ENCODE measurements around the gene USP26.

USP26 gene

GRCh38 chrX:133068461-133068860 lies 28.4 kb downstream of the USP26 start:
- in situ Hi-C loops (cut with HindIII; ENCODE audit: low pct_ligation_motif_present, low sequenced_read_pairs): no loop called here
- H3K27ac ChIP-seq: no peak overlapping the region
- no peak for TF ChIP-seq CTCF (IDR thresholded peaks at IDR 0.05; ENCODE audit: low read depth, low read length, missing control alignments)
- H3K4me3 ChIP-seq (ENCODE audit: low read depth, low read length): no peak overlapping the region
- no peaks in the 10 kb centered on the region for H3K36me3 ChIP-seq (replicated peaks)
- DNase-seq: no peak
- H3K27me3 ChIP-seq (replicated peaks): no peaks in the 10 kb centered on the region

GRCh38 chrX:133056341-133056740 lies 40.6 kb downstream of the USP26 start:
- in situ Hi-C loops (cut with HindIII; ENCODE audit: low pct_ligation_motif_present, low sequenced_read_pairs): no loop called here
- TF ChIP-seq CTCF (IDR thresholded peaks at IDR 0.05; ENCODE audit: low read depth, low read length, missing control alignments): no peak

GRCh38 chrX:133054761-133055405 lies 42.0 kb downstream of the USP26 start:
- no peak for TF ChIP-seq CTCF (IDR thresholded peaks at IDR 0.05; ENCODE audit: low read depth, low read length, missing control alignments)
- no peak for DNase-seq
- Histone ChIP-seq H3K27ac (no peak overlapping the region), H3K27me3 (replicated peaks) (no peaks in the 10 kb centered on the region), H3K36me3 (replicated peaks) (no peaks in the 10 kb centered on the region), H3K4me3 (ENCODE audit: low read depth, low read length) (no peak overlapping the region)
- in situ Hi-C loops (cut with HindIII; ENCODE audit: low pct_ligation_motif_present, low sequenced_read_pairs): no loop called here

More at GRCh38 chrX:133056341-133056740, 40.6 kb downstream of the USP26 start:
- Histone ChIP-seq H3K4me3 (ENCODE audit: low read depth, low read length) (no peak overlapping the region), H3K27me3 (replicated peaks) (no peaks in the 10 kb centered on the region), H3K36me3 (replicated peaks) (no peaks in the 10 kb centered on the region), H3K27ac (no peak overlapping the region)
- DNase-seq: no peak

- in situ Hi-C loops (cut with HindIII; ENCODE audit: low pct_ligation_motif_present, low sequenced_read_pairs): no loop called here
- peak; percentile 0 for DNase-seq
- Histone ChIP-seq H3K4me3 (ENCODE audit: low read depth, low read length) (no peak overlapping the region), H3K27ac (no peak overlapping the region), H3K36me3 (replicated peaks) (no peaks in the 10 kb centered on the region), H3K27me3 (replicated peaks) (no peaks in the 10 kb centered on the region)
- TF ChIP-seq CTCF (IDR thresholded peaks at IDR 0.05; ENCODE audit: low read depth, low read length, missing control alignments): no peak
Observed at GRCh38 chrX:133053861-133054598, 42.9 kb downstream of the USP26 start.

- no peak for DNase-seq
- Histone ChIP-seq H3K4me3 (ENCODE audit: low read depth, low read length) (no peak overlapping the region), H3K36me3 (replicated peaks) (no peaks in the 10 kb centered on the region), H3K27ac (no peak overlapping the region), H3K27me3 (replicated peaks) (no peaks in the 10 kb centered on the region)
- in situ Hi-C loops (cut with HindIII; ENCODE audit: low pct_ligation_motif_present, low sequenced_read_pairs): no loop called here
- TF ChIP-seq CTCF (IDR thresholded peaks at IDR 0.05; ENCODE audit: low read depth, low read length, missing control alignments): no peak
Observed at GRCh38 chrX:133048751-133049150, 48.2 kb downstream of the USP26 start.
